ENCODE results near the gene IL31. TPM values are rescaled to one million over a fixed set of nuclear protein-coding genes. Genes with fewer than 3 reads are reported as not detected.
"Not testable (repeated sequence)": the region's sequence is repeated elsewhere in the genome, so short reads cannot be mapped to it uniquely, and the experiment has no call there.

Gene IL31
- polyA plus RNA-seq (ENCODE audit: insufficient read length) = not detected
- long read RNA-seq, donor 1 = 0 reads
- long read RNA-seq, donor 2 = 0 reads
- long read RNA-seq, donor 3 = 0 reads
- long read RNA-seq, donor 4 = 0 reads
- long read RNA-seq, donor 5 = 0 reads
- long read RNA-seq, donor 6 = 0 reads
- long read RNA-seq, donor 7 = 0 reads
- long read RNA-seq, donor 8 = 0 reads

GRCh38 chr12:122174155-122174845 lies at the start of gene IL31:
IL31 (minus strand) TSS chr12:122174221; CDS start chr12:122174172, 49 bp downstream.
- DNase-seq = no peak

- DNase-seq = no peak
Observed at GRCh38 chr12:122216445-122216844, 42.4 kb upstream of the IL31 start.

- DNase-seq = no peak
Observed at GRCh38 chr12:122215771-122216170, 41.8 kb upstream of the IL31 start.

GRCh38 chr12:122208073-122208820 lies 34.2 kb upstream of the IL31 start:
- DNase-seq = no peak

- DNase-seq = no peak
Observed at GRCh38 chr12:122207391-122207790, 33.4 kb upstream of the IL31 start.

GRCh38 chr12:122206976-122207375 lies 33.0 kb upstream of the IL31 start:
- DNase-seq = no peak

GRCh38 chr12:122206111-122206881 lies 32.3 kb upstream of the IL31 start:
- no peak for DNase-seq

GRCh38 chr12:122205053-122205925 lies 31.3 kb upstream of the IL31 start:
- DNase-seq = no peak

GRCh38 chr12:122204167-122205052 lies 30.4 kb upstream of the IL31 start:
- DNase-seq = no peak

GRCh38 chr12:122203301-122204166 lies 29.5 kb upstream of the IL31 start, which contains the start of gene B3GNT4:
B3GNT4 (plus strand) TSS chr12:122203709; CDS start chr12:122204619, 910 bp downstream.
- DNase-seq = peak; percentile 50

GRCh38 chr12:122202811-122203210 lies 28.8 kb upstream of the IL31 start:
- not testable (repeated sequence) for DNase-seq

- DNase-seq = no peak
Observed at GRCh38 chr12:122202017-122202416, 28.0 kb upstream of the IL31 start.

GRCh38 chr12:122201381-122201780 lies 27.4 kb upstream of the IL31 start:
- no peak for DNase-seq

- no peak for DNase-seq
Observed at GRCh38 chr12:122200541-122201175, 26.6 kb upstream of the IL31 start.

- no peak for DNase-seq
Observed at GRCh38 chr12:122199484-122200355, 25.7 kb upstream of the IL31 start.

- DNase-seq = no peak
Observed at GRCh38 chr12:122197612-122197966, 23.6 kb upstream of the IL31 start.

- no peak for DNase-seq
Observed at GRCh38 chr12:122195405-122195804, 21.4 kb upstream of the IL31 start.

GRCh38 chr12:122194804-122195203 lies 20.8 kb upstream of the IL31 start:
- DNase-seq = no peak

Measured in left kidney (tissue), 8 donors.